ENCODE measurements around the gene AACS.

- TF ChIP-seq, protein P1, sequence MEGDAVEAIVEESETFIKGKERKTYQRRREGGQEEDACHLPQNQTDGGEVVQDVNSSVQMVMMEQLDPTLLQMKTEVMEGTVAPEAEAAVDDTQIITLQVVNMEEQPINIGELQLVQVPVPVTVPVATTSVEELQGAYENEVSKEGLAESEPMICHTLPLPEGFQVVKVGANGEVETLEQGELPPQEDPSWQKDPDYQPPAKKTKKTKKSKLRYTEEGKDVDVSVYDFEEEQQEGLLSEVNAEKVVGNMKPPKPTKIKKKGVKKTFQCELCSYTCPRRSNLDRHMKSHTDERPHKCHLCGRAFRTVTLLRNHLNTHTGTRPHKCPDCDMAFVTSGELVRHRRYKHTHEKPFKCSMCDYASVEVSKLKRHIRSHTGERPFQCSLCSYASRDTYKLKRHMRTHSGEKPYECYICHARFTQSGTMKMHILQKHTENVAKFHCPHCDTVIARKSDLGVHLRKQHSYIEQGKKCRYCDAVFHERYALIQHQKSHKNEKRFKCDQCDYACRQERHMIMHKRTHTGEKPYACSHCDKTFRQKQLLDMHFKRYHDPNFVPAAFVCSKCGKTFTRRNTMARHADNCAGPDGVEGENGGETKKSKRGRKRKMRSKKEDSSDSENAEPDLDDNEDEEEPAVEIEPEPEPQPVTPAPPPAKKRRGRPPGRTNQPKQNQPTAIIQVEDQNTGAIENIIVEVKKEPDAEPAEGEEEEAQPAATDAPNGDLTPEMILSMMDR (IDR thresholded peaks at IDR 0.05), result no peak
- TF ChIP-seq POLR2A (IDR thresholded peaks at IDR 0.05), result no peak
Observed at GRCh38 chr12:125145196-125145595, 80.0 kb downstream of the AACS start.

Measured in body of pancreas (tissue), 4 donors.